H1 (cell line): ENCODE measurements around the gene RABGGTA. TPM values are rescaled to one million over a fixed set of nuclear protein-coding genes. Genes with fewer than 3 reads are reported as not detected.

Experiments used
- BCL11A ChIP-seq, 2 experiments: IDR thresholded peaks; one replicate each; pipeline ENCODE4 v1.6.1; 2011; ENCODE audit warnings: low read depth in 2 of 2, low read length in 2 of 2, mild to moderate bottlenecking in 2 of 2
- CEBPB ChIP-seq: IDR thresholded peaks from 2 replicates; pipeline ENCODE4 v1.6.1; 2012; ENCODE audit warnings: low read depth, low read length
- GABPA ChIP-seq: IDR thresholded peaks from 2 replicates; pipeline ENCODE4 v1.6.1; 2011; ENCODE audit warnings: mild to moderate bottlenecking, low read length, moderate library complexity, borderline replicate concordance; ENCODE audit not compliant: insufficient read depth
- polyA plus RNA-seq, 7 experiments: library from polyadenylated mRNA; depleted of rRNA in 3 of 7; stranded (reverse) in 5 of 7; unstranded in 2 of 7; fragments of >200 nt in 5 of 7; fragments of 200-250 nt in 2 of 7; gene quantifications; 1 replicate in 5 of 7; 2 replicates in 1 of 7; 4 replicates in 1 of 7; pipeline versions ENCODE4 v1.2.1 to v1.2.3, GENCODE V29; 2011 to 2013; ENCODE audit warnings: missing spikeins in 2 of 7, mixed read lengths in 2 of 7
- total RNA-seq: library from RNA; stranded (reverse); fragmentation: NEBNext Ultra II Directional; extraction: Animal tissue kit (Norgen Biotek cat#: 25700); gene quantifications from 2 replicates; pipeline ENCODE4 v1.2.1, GENCODE V29; 2021

The RABGGTA gene
- total and polyA plus RNA-seq, 2 of the 8 experiments (the other 6 are each of a cell fraction or from before 2014, with no cell fraction given): 16.0 to 49.8 TPM

- TF ChIP-seq GABPA (no peak), CEBPB (no peak), BCL11A (IDR thresholded peaks at IDR 0.05; ENCODE audit: low read depth in 2 of 2, low read length in 2 of 2) (no peak)
Observed at GRCh38 chr14:24282736-24283135, 11.3 kb upstream of the RABGGTA start (continued).
